ENCODE measurements around the gene USP12. TPM values are rescaled to one million over a fixed set of nuclear protein-coding genes. Genes with fewer than 3 reads are reported as not detected.
A peak's percentile ranks its signal among the peaks of the same experiment; 100 is the strongest.

The USP12 gene
- total RNA-seq, 1 experiment from 2014 or later, result 26.1 TPM

DNA sequence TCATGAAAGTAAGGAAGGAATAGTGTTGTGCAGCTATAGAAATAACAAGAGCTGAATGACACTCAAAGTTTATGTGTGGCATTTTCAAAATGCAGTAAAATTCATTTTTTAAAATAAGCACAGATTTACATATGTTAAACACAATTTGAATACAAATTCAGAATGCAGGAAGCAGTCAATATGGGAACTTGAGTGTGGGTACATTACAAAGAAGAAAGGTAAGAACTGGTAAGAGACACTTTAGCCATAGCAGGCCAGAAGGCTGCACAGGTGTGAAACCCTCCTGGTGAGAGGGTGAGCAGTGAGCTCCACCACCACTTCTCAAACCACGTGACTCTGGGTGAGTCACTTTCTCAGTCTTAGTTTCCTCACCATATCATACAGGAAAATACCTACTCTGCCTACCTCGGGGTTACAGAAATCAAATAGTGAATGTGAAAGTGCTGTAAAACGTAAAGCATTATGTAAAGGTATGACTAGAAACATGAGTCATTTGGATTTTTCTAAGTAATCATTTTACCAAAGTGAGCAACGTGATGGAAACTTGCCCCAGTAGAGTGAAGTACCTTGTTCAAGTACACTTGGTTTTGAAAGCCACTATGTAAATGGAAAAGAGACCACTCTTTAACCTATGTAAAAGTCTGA lies 40.5 kb downstream of the USP12 start (continued):
- TF ChIP-seq, protein P1, sequence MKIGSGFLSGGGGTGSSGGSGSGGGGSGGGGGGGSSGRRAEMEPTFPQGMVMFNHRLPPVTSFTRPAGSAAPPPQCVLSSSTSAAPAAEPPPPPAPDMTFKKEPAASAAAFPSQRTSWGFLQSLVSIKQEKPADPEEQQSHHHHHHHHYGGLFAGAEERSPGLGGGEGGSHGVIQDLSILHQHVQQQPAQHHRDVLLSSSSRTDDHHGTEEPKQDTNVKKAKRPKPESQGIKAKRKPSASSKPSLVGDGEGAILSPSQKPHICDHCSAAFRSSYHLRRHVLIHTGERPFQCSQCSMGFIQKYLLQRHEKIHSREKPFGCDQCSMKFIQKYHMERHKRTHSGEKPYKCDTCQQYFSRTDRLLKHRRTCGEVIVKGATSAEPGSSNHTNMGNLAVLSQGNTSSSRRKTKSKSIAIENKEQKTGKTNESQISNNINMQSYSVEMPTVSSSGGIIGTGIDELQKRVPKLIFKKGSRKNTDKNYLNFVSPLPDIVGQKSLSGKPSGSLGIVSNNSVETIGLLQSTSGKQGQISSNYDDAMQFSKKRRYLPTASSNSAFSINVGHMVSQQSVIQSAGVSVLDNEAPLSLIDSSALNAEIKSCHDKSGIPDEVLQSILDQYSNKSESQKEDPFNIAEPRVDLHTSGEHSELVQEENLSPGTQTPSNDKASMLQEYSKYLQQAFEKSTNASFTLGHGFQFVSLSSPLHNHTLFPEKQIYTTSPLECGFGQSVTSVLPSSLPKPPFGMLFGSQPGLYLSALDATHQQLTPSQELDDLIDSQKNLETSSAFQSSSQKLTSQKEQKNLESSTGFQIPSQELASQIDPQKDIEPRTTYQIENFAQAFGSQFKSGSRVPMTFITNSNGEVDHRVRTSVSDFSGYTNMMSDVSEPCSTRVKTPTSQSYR (CRISPR knock-in tag; IDR thresholded peaks at IDR 0.05), result no peak
- TF ChIP-seq ZNF423 (CRISPR knock-in tag; IDR thresholded peaks at IDR 0.05), result 0 out of 2 replicates have a peak, but pooled peaks have one; percentile 19
- TF ChIP-seq, protein P2, sequence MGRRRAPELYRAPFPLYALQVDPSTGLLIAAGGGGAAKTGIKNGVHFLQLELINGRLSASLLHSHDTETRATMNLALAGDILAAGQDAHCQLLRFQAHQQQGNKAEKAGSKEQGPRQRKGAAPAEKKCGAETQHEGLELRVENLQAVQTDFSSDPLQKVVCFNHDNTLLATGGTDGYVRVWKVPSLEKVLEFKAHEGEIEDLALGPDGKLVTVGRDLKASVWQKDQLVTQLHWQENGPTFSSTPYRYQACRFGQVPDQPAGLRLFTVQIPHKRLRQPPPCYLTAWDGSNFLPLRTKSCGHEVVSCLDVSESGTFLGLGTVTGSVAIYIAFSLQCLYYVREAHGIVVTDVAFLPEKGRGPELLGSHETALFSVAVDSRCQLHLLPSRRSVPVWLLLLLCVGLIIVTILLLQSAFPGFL (CRISPR knock-in tag; IDR thresholded peaks at IDR 0.05; ENCODE audit: borderline replicate concordance), result no peak
- TF ChIP-seq, protein P3, sequence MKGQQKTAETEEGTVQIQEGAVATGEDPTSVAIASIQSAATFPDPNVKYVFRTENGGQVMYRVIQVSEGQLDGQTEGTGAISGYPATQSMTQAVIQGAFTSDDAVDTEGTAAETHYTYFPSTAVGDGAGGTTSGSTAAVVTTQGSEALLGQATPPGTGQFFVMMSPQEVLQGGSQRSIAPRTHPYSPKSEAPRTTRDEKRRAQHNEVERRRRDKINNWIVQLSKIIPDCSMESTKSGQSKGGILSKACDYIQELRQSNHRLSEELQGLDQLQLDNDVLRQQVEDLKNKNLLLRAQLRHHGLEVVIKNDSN (CRISPR knock-in tag; IDR thresholded peaks at IDR 0.05), result peak; percentile 81
- TF ChIP-seq, protein P4, sequence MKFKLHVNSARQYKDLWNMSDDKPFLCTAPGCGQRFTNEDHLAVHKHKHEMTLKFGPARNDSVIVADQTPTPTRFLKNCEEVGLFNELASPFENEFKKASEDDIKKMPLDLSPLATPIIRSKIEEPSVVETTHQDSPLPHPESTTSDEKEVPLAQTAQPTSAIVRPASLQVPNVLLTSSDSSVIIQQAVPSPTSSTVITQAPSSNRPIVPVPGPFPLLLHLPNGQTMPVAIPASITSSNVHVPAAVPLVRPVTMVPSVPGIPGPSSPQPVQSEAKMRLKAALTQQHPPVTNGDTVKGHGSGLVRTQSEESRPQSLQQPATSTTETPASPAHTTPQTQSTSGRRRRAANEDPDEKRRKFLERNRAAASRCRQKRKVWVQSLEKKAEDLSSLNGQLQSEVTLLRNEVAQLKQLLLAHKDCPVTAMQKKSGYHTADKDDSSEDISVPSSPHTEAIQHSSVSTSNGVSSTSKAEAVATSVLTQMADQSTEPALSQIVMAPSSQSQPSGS (CRISPR knock-in tag; IDR thresholded peaks at IDR 0.05; ENCODE audit: borderline replicate concordance, low read depth), result no peak
- no peak for TF ChIP-seq SMAD3 (CRISPR knock-in tag; IDR thresholded peaks at IDR 0.05; ENCODE audit: borderline replicate concordance)
- TF ChIP-seq, protein P5, sequence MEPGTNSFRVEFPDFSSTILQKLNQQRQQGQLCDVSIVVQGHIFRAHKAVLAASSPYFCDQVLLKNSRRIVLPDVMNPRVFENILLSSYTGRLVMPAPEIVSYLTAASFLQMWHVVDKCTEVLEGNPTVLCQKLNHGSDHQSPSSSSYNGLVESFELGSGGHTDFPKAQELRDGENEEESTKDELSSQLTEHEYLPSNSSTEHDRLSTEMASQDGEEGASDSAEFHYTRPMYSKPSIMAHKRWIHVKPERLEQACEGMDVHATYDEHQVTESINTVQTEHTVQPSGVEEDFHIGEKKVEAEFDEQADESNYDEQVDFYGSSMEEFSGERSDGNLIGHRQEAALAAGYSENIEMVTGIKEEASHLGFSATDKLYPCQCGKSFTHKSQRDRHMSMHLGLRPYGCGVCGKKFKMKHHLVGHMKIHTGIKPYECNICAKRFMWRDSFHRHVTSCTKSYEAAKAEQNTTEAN (CRISPR knock-in tag; IDR thresholded peaks at IDR 0.05), result 0 out of 2 replicates have a peak, but pooled peaks have one; percentile 34
- no peak for TF ChIP-seq GTF2I (CRISPR knock-in tag; conservative IDR thresholded peaks at IDR 0.05)
- TF ChIP-seq NR3C1 (CRISPR knock-in tag; conservative IDR thresholded peaks at IDR 0.05; ENCODE audit: low read depth), result no peak
- TF ChIP-seq, protein P6, sequence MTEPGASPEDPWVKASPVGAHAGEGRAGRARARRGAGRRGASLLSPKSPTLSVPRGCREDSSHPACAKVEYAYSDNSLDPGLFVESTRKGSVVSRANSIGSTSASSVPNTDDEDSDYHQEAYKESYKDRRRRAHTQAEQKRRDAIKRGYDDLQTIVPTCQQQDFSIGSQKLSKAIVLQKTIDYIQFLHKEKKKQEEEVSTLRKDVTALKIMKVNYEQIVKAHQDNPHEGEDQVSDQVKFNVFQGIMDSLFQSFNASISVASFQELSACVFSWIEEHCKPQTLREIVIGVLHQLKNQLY (CRISPR knock-in tag; IDR thresholded peaks at IDR 0.05), result no peak
- no peak for TF ChIP-seq SMAD4 (CRISPR knock-in tag; IDR thresholded peaks at IDR 0.05)
- TF ChIP-seq, protein P7, sequence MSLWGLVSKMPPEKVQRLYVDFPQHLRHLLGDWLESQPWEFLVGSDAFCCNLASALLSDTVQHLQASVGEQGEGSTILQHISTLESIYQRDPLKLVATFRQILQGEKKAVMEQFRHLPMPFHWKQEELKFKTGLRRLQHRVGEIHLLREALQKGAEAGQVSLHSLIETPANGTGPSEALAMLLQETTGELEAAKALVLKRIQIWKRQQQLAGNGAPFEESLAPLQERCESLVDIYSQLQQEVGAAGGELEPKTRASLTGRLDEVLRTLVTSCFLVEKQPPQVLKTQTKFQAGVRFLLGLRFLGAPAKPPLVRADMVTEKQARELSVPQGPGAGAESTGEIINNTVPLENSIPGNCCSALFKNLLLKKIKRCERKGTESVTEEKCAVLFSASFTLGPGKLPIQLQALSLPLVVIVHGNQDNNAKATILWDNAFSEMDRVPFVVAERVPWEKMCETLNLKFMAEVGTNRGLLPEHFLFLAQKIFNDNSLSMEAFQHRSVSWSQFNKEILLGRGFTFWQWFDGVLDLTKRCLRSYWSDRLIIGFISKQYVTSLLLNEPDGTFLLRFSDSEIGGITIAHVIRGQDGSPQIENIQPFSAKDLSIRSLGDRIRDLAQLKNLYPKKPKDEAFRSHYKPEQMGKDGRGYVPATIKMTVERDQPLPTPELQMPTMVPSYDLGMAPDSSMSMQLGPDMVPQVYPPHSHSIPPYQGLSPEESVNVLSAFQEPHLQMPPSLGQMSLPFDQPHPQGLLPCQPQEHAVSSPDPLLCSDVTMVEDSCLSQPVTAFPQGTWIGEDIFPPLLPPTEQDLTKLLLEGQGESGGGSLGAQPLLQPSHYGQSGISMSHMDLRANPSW (CRISPR knock-in tag; conservative IDR thresholded peaks at IDR 0.05; ENCODE audit: low read depth), result no peak
- TF ChIP-seq TP53 (CRISPR knock-in tag; IDR thresholded peaks at IDR 0.05), result no peak
- no peak for TF ChIP-seq TCF7 (CRISPR knock-in tag; IDR thresholded peaks at IDR 0.05; ENCODE audit: low read depth)
- TF ChIP-seq, protein P8, sequence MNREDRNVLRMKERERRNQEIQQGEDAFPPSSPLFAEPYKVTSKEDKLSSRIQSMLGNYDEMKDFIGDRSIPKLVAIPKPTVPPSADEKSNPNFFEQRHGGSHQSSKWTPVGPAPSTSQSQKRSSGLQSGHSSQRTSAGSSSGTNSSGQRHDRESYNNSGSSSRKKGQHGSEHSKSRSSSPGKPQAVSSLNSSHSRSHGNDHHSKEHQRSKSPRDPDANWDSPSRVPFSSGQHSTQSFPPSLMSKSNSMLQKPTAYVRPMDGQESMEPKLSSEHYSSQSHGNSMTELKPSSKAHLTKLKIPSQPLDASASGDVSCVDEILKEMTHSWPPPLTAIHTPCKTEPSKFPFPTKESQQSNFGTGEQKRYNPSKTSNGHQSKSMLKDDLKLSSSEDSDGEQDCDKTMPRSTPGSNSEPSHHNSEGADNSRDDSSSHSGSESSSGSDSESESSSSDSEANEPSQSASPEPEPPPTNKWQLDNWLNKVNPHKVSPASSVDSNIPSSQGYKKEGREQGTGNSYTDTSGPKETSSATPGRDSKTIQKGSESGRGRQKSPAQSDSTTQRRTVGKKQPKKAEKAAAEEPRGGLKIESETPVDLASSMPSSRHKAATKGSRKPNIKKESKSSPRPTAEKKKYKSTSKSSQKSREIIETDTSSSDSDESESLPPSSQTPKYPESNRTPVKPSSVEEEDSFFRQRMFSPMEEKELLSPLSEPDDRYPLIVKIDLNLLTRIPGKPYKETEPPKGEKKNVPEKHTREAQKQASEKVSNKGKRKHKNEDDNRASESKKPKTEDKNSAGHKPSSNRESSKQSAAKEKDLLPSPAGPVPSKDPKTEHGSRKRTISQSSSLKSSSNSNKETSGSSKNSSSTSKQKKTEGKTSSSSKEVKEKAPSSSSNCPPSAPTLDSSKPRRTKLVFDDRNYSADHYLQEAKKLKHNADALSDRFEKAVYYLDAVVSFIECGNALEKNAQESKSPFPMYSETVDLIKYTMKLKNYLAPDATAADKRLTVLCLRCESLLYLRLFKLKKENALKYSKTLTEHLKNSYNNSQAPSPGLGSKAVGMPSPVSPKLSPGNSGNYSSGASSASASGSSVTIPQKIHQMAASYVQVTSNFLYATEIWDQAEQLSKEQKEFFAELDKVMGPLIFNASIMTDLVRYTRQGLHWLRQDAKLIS (CRISPR knock-in tag; IDR thresholded peaks at IDR 0.05; ENCODE audit: borderline replicate concordance), result no peak
- peak; percentile 36; the same call in 1 of the 2 replicates for TF ChIP-seq ZNF232 (CRISPR knock-in tag; IDR thresholded peaks at IDR 0.05)
- TF ChIP-seq, protein P9, sequence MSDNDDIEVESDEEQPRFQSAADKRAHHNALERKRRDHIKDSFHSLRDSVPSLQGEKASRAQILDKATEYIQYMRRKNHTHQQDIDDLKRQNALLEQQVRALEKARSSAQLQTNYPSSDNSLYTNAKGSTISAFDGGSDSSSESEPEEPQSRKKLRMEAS (CRISPR knock-in tag; IDR thresholded peaks at IDR 0.05), result peak; percentile 39; the same call in 1 of the 2 replicates
- TF ChIP-seq, protein P10, sequence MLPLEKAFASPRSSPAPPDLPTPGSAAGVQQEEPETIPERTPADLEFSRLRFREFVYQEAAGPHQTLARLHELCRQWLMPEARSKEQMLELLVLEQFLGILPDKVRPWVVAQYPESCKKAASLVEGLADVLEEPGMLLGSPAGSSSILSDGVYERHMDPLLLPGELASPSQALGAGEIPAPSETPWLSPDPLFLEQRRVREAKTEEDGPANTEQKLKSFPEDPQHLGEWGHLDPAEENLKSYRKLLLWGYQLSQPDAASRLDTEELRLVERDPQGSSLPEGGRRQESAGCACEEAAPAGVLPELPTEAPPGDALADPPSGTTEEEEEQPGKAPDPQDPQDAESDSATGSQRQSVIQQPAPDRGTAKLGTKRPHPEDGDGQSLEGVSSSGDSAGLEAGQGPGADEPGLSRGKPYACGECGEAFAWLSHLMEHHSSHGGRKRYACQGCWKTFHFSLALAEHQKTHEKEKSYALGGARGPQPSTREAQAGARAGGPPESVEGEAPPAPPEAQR (CRISPR knock-in tag; IDR thresholded peaks at IDR 0.05), result no peak
- no peak for TF ChIP-seq CREB1 (CRISPR knock-in tag; IDR thresholded peaks at IDR 0.05)
